Measurements from ENCODE around the gene NINJ2.

DNA sequence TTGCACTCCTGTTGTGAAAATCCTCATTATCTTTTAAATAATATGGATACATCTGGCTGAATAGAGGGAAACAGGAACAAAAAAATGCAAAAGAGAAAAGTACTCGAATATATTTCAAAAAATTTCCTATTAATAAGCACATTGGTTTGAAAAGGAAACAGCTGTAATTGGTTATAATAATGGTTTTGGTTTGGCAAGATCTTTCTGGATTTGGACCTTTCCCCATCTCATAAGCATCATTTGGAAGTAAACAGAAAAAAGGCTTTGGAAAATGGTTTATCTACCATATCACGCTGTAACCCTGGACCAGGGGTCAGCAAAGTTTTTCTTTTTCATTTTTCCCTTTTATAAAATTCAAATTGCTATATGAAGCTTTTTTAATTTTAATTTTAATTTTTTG is 2.8 kb upstream of the NINJ2 start:
- no peak for TF ChIP-seq GATA3 (IDR thresholded peaks at IDR 0.05; ENCODE audit: low read depth, low read length)
- no peak for TF ChIP-seq GATA2 (IDR thresholded peaks at IDR 0.05; ENCODE audit: low read depth, low read length)

Data from SH-SY5Y (cell line).